Mesodermal cell (in vitro differentiated cells): ENCODE results near the gene DNMBP.
"Not testable (repeated sequence)": the region's sequence is repeated elsewhere in the genome, so short reads cannot be mapped to it uniquely, and the experiment has no call there.

Experiments used
- H3K27ac ChIP-seq: 2 replicates; pipeline ENCODE4 v1.7.0; 2013; ENCODE audit warnings: mild to moderate bottlenecking, low read depth, low read length, moderate library complexity; ENCODE audit not compliant: severe bottlenecking
- H3K36me3 ChIP-seq: 2 replicates; pipeline ENCODE4 v1.7.1; 2013; ENCODE audit warnings: mild to moderate bottlenecking, low read length, moderate library complexity; ENCODE audit not compliant: control insufficient read depth, insufficient read depth
- H3K4me1 ChIP-seq: one replicate; pipeline ENCODE4 v1.7.1; 2013; ENCODE audit warnings: mild to moderate bottlenecking, low read length; ENCODE audit not compliant: insufficient read depth, control insufficient read depth, poor library complexity, severe bottlenecking
- H3K4me3 ChIP-seq: 2 replicates; pipeline ENCODE4 v1.7.0; 2013; ENCODE audit warnings: low read length, control low read depth, mild to moderate bottlenecking; ENCODE audit not compliant: insufficient read depth, poor library complexity, severe bottlenecking; ENCODE audit errors: extremely low read depth
- H3K9me3 ChIP-seq: 2 replicates; pipeline ENCODE4 v1.7.1; 2013; ENCODE audit warnings: mild to moderate bottlenecking, low read length, moderate library complexity; ENCODE audit not compliant: control insufficient read depth
- WGBS, 2 experiments: methylation state at CpG; one replicate each; pipeline ENCODE4 v1.1.5; 2013; ENCODE audit warnings: missing lambda C conversion rate in 2 of 2; ENCODE audit not compliant: insufficient coverage in 2 of 2; 5-methylcytosine and 5-hydroxymethylcytosine counted together

The DNMBP gene

GRCh38 chr10:99999319-100000108 is 10.2 kb downstream of the DNMBP start:
- Histone ChIP-seq H3K4me3 (no peak overlapping the region), H3K36me3 (peaks cover 65% of the 10 kb centered on the region), H3K9me3 (peaks cover 5% of the 10 kb centered on the region), H3K4me1 (peaks cover 53% of the 10 kb centered on the region), H3K27ac (no peak overlapping the region)
- 91 to 100% methylated on average over 2 to 4 of the region's 8 CpGs for WGBS, 2 experiments

GRCh38 chr10:99998889-99999288 is 10.9 kb downstream of the DNMBP start:
- peaks cover 57% of the 10 kb centered on the region for H3K4me1 ChIP-seq
- 92 to 100% methylated on average over 2 to 3 of the region's 6 CpGs for WGBS, 2 experiments

GRCh38 chr10:99996671-99997648 is 12.8 kb downstream of the DNMBP start:
- 57 to 77% methylated on average over 1 to 2 of the region's 4 CpGs for WGBS, 2 experiments
- Histone ChIP-seq H3K36me3 (peaks cover 61% of the 10 kb centered on the region), H3K4me1 (peaks cover 49% of the 10 kb centered on the region), H3K27ac (peak overlapping the region; percentile 77), H3K9me3 (no peaks in the 10 kb centered on the region), H3K4me3 (no peak overlapping the region)

More at GRCh38 chr10:99998889-99999288, 10.9 kb downstream of the DNMBP start:
- Histone ChIP-seq H3K9me3 (peaks cover 5% of the 10 kb centered on the region), H3K36me3 (peaks cover 68% of the 10 kb centered on the region), H3K27ac (peak overlapping the region; percentile 32), H3K4me3 (no peak overlapping the region)

GRCh38 chr10:99995713-99996112 is 14.0 kb downstream of the DNMBP start:
- 89 to 90% methylated on average over 2 of the region's 3 CpGs for WGBS, 2 experiments
- Histone ChIP-seq H3K27ac (no peak overlapping the region), H3K4me3 (no peak overlapping the region)

GRCh38 chr10:99995269-99995668 is 14.5 kb downstream of the DNMBP start:
- Histone ChIP-seq H3K9me3 (no peaks in the 10 kb centered on the region), H3K4me1 (peaks cover 42% of the 10 kb centered on the region), H3K27ac (no peak overlapping the region), H3K4me3 (no peak overlapping the region), H3K36me3 (peaks cover 56% of the 10 kb centered on the region)
- WGBS, 2 experiments, result 97 to 100% methylated on average over 3 of the region's 3 CpGs

More at GRCh38 chr10:99995713-99996112, 14.0 kb downstream of the DNMBP start:
- no peaks in the 10 kb centered on the region for H3K9me3 ChIP-seq
- H3K36me3 ChIP-seq, result peaks cover 59% of the 10 kb centered on the region
- H3K4me1 ChIP-seq, result peaks cover 46% of the 10 kb centered on the region

- WGBS, 2 experiments, result 80% methylated on average over 1 of the region's 5 CpGs; no CpG with 5 or more reads in 1 of the 2 experiments
- no peaks in the 10 kb centered on the region for H3K9me3 ChIP-seq
- H3K4me1 ChIP-seq, result peaks cover 37% of the 10 kb centered on the region
- H3K4me3 ChIP-seq, result no peak overlapping the region
- H3K36me3 ChIP-seq, result peaks cover 56% of the 10 kb centered on the region
- peak overlapping the region; percentile 17 for H3K27ac ChIP-seq
Observed at GRCh38 chr10:99994801-99995200, 14.9 kb downstream of the DNMBP start.

GRCh38 chr10:99993701-99994689 is 15.8 kb downstream of the DNMBP start:
- Histone ChIP-seq H3K9me3 (no peaks in the 10 kb centered on the region), H3K36me3 (peaks cover 55% of the 10 kb centered on the region), H3K4me3 (no peak overlapping the region), H3K27ac (peak overlapping the region; percentile 17), H3K4me1 (peaks cover 31% of the 10 kb centered on the region)
- 71 to 75% methylated on average over 4 to 6 of the region's 8 CpGs for WGBS, 2 experiments

GRCh38 chr10:99985637-99986036 is 24.1 kb downstream of the DNMBP start:
- not testable (repeated sequence) for H3K27ac ChIP-seq, H3K9me3 ChIP-seq, H3K4me3 ChIP-seq
- Histone ChIP-seq H3K4me1 (peaks cover 32% of the 10 kb centered on the region), H3K36me3 (peaks cover 56% of the 10 kb centered on the region)
- 88 to 89% methylated on average over 3 to 4 of the region's 5 CpGs for WGBS, 2 experiments

GRCh38 chr10:99984211-99985034 is 25.3 kb downstream of the DNMBP start:
- Histone ChIP-seq H3K27ac (peak overlapping the region; percentile 60), H3K4me1 (peaks cover 43% of the 10 kb centered on the region), H3K9me3 (no peaks in the 10 kb centered on the region), H3K36me3 (peaks cover 52% of the 10 kb centered on the region), H3K4me3 (no peak overlapping the region)
- WGBS, 2 experiments, result 82 to 95% methylated on average over 3 to 4 of the region's 5 CpGs
